ENCODE data around the gene H6PD.

Gene H6PD

GRCh38 chr1:9278585-9279153 lies 44.1 kb downstream of the H6PD start:
- no peak overlapping the region for H3K4me3 ChIP-seq (ENCODE audit: low read length)
- TF ChIP-seq ZNF274 (IDR thresholded peaks at IDR 0.05; ENCODE audit: low read depth, low read length): no peak

- no peak for TF ChIP-seq ZNF274 (IDR thresholded peaks at IDR 0.05; ENCODE audit: low read depth, low read length)
- H3K4me3 ChIP-seq (ENCODE audit: low read length): no peak overlapping the region
Observed at GRCh38 chr1:9279172-9279840, 44.7 kb downstream of the H6PD start.

- H3K4me3 ChIP-seq (ENCODE audit: low read length): no peak overlapping the region
- TF ChIP-seq ZNF274 (IDR thresholded peaks at IDR 0.05; ENCODE audit: low read depth, low read length): no peak
Observed at GRCh38 chr1:9280015-9280860, 45.7 kb downstream of the H6PD start.

GRCh38 chr1:9281071-9281827 lies 46.7 kb downstream of the H6PD start:
- TF ChIP-seq ZNF274 (IDR thresholded peaks at IDR 0.05; ENCODE audit: low read depth, low read length): no peak
- no peak overlapping the region for H3K4me3 ChIP-seq (ENCODE audit: low read length)

- no peak for TF ChIP-seq ZNF274 (IDR thresholded peaks at IDR 0.05; ENCODE audit: low read depth, low read length)
- H3K4me3 ChIP-seq (ENCODE audit: low read length): no peak overlapping the region
Observed at GRCh38 chr1:9281908-9282695, 47.5 kb downstream of the H6PD start.

- no peak overlapping the region for H3K4me3 ChIP-seq (ENCODE audit: low read length)
- TF ChIP-seq ZNF274 (IDR thresholded peaks at IDR 0.05; ENCODE audit: low read depth, low read length): no peak
Observed at GRCh38 chr1:9282696-9282955, 48.1 kb downstream of the H6PD start.

- no peak overlapping the region for H3K4me3 ChIP-seq (ENCODE audit: low read length)
- no peak for TF ChIP-seq ZNF274 (IDR thresholded peaks at IDR 0.05; ENCODE audit: low read depth, low read length)
Observed at GRCh38 chr1:9284061-9284460, 49.5 kb downstream of the H6PD start.

- TF ChIP-seq ZNF274 (IDR thresholded peaks at IDR 0.05; ENCODE audit: low read depth, low read length): no peak
Observed at GRCh38 chr1:9286556-9286955, 52.0 kb downstream of the H6PD start.

GRCh38 chr1:9289090-9289534 lies 54.5 kb downstream of the H6PD start:
- TF ChIP-seq ZNF274 (IDR thresholded peaks at IDR 0.05; ENCODE audit: low read depth, low read length): no peak
- no peak overlapping the region for H3K4me3 ChIP-seq (ENCODE audit: low read length)

More at GRCh38 chr1:9286556-9286955, 52.0 kb downstream of the H6PD start:
- H3K4me3 ChIP-seq (ENCODE audit: low read length): no peak overlapping the region

GRCh38 chr1:9289711-9290485 lies 55.3 kb downstream of the H6PD start:
- H3K4me3 ChIP-seq (ENCODE audit: low read length): no peak overlapping the region

GRCh38 chr1:9291914-9292360 lies 57.4 kb downstream of the H6PD start:
- H3K4me3 ChIP-seq (ENCODE audit: low read length): no peak overlapping the region

More at GRCh38 chr1:9289711-9290485, 55.3 kb downstream of the H6PD start:
- TF ChIP-seq ZNF274 (IDR thresholded peaks at IDR 0.05; ENCODE audit: low read depth, low read length): no peak

GRCh38 chr1:9292361-9293240 lies 58.0 kb downstream of the H6PD start, which contains the start of gene SPSB1:
Gene SPSB1, plus strand, starts transcription at chr1:9292894. Its CDS starts 62,998 bp downstream, at chr1:9355892.
- no peak for TF ChIP-seq ZNF274 (IDR thresholded peaks at IDR 0.05; ENCODE audit: low read depth, low read length)
- H3K4me3 ChIP-seq (ENCODE audit: low read length): peak within 1 kb of the TSS; percentile 69

More at GRCh38 chr1:9291914-9292360, 57.4 kb downstream of the H6PD start:
- no peak for TF ChIP-seq ZNF274 (IDR thresholded peaks at IDR 0.05; ENCODE audit: low read depth, low read length)
